Tibial nerve (tissue), 4 donors: ENCODE data around the gene LMF2.

Source experiments
- EP300 ChIP-seq, 2 donors: sonication (generic); formaldehyde crosslinking; IDR thresholded peaks; one replicate each; pipeline ENCODE4 v1.6.1; 2017; ENCODE audit warnings: antibody characterized with exemption in 2 of 2, mild to moderate bottlenecking in 1 of 2
- POLR2A ChIP-seq, 2 donors: fragments of 450-650 bp; IDR thresholded peaks; one replicate each; pipeline ENCODE4 v1.6.1; 2017; ENCODE audit warnings: antibody characterized with exemption in 2 of 2, mild to moderate bottlenecking in 2 of 2, moderate library complexity in 2 of 2
- TF ChIP-seq, protein P1 (sequence below), 5 experiments: fragments of 200-600 bp in 3 of 5; fragments of 450-650 bp in 2 of 5; sonication (generic) in 3 of 5; IDR thresholded peaks; one replicate each; pipeline ENCODE4 v1.5.1; 2016 to 2019; ENCODE audit warnings: antibody characterized with exemption in 5 of 5, mild to moderate bottlenecking in 3 of 5, moderate library complexity in 2 of 5

DNA sequence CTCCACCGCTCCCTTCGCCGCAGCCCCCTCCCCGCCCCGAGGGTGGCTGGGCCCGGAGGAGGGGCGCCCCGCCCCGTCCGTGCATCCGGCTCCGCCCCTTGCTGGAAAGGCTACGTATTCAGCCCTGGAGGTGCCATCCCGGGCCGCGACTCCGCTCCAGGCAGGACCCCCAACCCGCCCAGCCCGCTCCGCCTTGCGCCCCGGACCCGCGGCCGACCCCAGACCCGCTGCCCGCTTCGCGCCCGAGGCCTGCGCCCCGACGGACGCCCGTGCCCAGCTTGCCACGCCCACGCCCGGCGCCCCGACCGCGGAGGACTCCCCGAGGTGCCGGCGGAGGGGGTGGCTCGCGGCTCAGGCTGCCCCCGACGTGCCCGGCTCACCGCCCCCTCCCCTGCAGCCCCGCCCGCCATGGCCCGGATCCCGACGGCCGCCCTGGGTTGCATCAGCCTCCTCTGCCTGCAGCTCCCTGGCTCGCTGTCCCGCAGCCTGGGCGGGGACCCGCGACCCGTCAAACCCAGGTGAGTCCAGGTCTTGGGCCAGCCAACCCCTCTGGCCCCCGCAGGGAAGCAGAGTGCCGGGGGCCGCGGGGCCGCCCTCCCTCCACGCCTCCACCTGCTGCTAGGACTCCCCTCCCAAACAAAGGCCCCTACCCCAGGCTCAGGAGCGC lies 25.9 kb downstream of the LMF2 start, which contains the start of gene ADM2:
- TF ChIP-seq EP300 (IDR thresholded peaks at IDR 0.05) (no peak), POLR2A (IDR thresholded peaks at IDR 0.05) (no peak)
- TF ChIP-seq, protein P1, sequence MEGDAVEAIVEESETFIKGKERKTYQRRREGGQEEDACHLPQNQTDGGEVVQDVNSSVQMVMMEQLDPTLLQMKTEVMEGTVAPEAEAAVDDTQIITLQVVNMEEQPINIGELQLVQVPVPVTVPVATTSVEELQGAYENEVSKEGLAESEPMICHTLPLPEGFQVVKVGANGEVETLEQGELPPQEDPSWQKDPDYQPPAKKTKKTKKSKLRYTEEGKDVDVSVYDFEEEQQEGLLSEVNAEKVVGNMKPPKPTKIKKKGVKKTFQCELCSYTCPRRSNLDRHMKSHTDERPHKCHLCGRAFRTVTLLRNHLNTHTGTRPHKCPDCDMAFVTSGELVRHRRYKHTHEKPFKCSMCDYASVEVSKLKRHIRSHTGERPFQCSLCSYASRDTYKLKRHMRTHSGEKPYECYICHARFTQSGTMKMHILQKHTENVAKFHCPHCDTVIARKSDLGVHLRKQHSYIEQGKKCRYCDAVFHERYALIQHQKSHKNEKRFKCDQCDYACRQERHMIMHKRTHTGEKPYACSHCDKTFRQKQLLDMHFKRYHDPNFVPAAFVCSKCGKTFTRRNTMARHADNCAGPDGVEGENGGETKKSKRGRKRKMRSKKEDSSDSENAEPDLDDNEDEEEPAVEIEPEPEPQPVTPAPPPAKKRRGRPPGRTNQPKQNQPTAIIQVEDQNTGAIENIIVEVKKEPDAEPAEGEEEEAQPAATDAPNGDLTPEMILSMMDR (IDR thresholded peaks at IDR 0.05) = no peak
